Fibroblast of mammary gland (primary cell): ENCODE measurements around the gene METTL22.

Source experiments
- DNase-seq: peaks from one replicate; pipeline ENCODE4 v3.0.0-alpha.2; 2010; ENCODE audit warnings: low read depth
- H3K4me3 ChIP-seq: 2 replicates; pipeline ENCODE4 v1.5.1; 2011; ENCODE audit warnings: low read depth, mild to moderate bottlenecking, low read length, moderate library complexity; ENCODE audit not compliant: control insufficient read depth
- CTCF ChIP-seq: conservative IDR thresholded peaks from 2 replicates; pipeline ENCODE4 v1.5.1; 2011; ENCODE audit warnings: low read depth, low read length, inconsistent platforms; ENCODE audit not compliant: control insufficient read depth, insufficient read depth

METTL22 gene

GRCh38 chr16:8611122-8611521 lies 10.4 kb upstream of the METTL22 start:
- H3K4me3 ChIP-seq = no peak overlapping the region
- no peak for DNase-seq
- no peak for TF ChIP-seq CTCF

- no peak overlapping the region for H3K4me3 ChIP-seq
- TF ChIP-seq CTCF = no peak
- peak; percentile 54 for DNase-seq
These were observed 9.5 kb upstream of the METTL22 start for GRCh38 chr16:8611886-8612600.

- H3K4me3 ChIP-seq = no peak overlapping the region
- no peak for DNase-seq
- no peak for TF ChIP-seq CTCF
These were observed 7.0 kb upstream of the METTL22 start for GRCh38 chr16:8614435-8615029.

GRCh38 chr16:8619671-8620370 lies 1.7 kb upstream of the METTL22 start:
- DNase-seq = no peak

GRCh38 chr16:8620535-8620934 lies 963 bp upstream of the METTL22 start:
- TF ChIP-seq CTCF = no peak
- DNase-seq = peak; percentile 67
- H3K4me3 ChIP-seq = no peak overlapping the region

More at GRCh38 chr16:8619671-8620370, 1.7 kb upstream of the METTL22 start:
- TF ChIP-seq CTCF = no peak
- no peak overlapping the region for H3K4me3 ChIP-seq

- H3K4me3 ChIP-seq = peak overlapping the region; percentile 100
- no peak for TF ChIP-seq CTCF
- DNase-seq = no peak
These were observed 301 bp upstream of the METTL22 start for GRCh38 chr16:8621222-8621571.

- peak overlapping the region; percentile 100 for H3K4me3 ChIP-seq
- DNase-seq = no peak
- no peak for TF ChIP-seq CTCF
These were observed 788 bp downstream of the METTL22 start for GRCh38 chr16:8622315-8622656.
